Activated T-cell treated with anti-CD3 and anti-CD28 coated beads for 24 hours (primary cell): Measurements from ENCODE around the gene ANKRD17.

Source experiments
- DNase-seq: peaks from one replicate; pipeline ENCODE4 v3.0.0-alpha.2; 2020; ENCODE audit warnings: low read depth

The ANKRD17 gene

GRCh38 chr4:73051625-73052024 lies 207.0 kb downstream of the ANKRD17 start:
- no peak for DNase-seq

DNA sequence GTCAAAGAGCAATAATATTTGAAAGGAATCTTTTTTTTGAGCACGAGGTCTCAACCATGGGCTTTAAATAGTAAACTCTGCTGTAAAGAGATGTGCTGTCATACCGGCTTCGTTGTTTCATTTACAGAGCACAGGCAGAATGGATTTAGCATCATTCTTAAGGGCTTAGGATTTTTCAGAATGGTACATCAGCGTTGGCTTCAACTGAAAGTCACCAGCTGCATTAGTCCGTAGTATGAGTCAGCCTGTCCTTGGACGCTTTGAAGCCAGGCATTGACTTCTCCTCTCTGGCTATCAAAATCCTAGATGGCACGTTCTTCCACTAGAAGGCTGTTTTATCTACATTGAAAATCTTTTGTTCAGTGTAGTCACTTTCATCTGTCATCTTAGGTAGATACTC lies 212.7 kb downstream of the ANKRD17 start:
- no peak for DNase-seq

DNA sequence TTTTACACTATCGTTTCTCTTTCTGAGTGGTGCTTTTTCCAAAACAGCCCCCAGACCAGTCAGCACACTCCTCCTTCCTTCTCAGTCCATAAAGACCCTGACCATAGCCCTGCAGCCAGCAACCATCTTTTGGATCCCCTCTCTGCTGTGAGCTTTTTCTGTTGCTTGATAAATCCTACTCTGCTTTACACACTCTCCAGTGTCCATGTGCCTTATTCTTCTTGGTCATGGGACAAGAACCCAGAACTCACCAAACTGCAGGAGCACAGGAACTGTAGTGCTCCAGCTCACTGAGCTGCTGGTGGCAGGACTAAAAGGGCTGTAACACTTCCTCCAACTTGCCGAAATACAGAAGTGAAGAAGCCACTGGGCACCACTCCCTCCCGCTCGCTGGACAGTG lies 221.5 kb downstream of the ANKRD17 start:
- no peak for DNase-seq

DNA sequence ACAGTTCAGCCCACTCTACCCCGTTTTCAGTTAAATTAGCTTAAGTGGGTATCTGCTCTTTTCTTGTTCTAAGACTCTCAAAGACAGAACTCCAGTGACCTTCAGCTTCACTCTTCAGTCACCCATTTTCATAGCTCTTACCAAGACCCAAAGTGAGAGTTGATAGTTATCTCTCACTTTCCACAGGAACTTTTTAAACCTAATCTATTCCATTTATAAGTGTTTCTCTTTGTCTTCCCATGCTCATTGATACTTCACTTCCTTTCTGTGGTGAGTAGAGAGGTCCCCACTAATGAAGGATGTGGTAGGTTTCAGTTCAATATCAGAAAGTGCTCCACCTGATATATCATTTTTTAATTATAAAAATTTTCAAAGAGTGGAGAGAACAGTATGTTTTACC lies 222.5 kb downstream of the ANKRD17 start:
- no peak for DNase-seq

GRCh38 chr4:73034896-73035295 lies 223.7 kb downstream of the ANKRD17 start:
- DNase-seq, result no peak

DNA sequence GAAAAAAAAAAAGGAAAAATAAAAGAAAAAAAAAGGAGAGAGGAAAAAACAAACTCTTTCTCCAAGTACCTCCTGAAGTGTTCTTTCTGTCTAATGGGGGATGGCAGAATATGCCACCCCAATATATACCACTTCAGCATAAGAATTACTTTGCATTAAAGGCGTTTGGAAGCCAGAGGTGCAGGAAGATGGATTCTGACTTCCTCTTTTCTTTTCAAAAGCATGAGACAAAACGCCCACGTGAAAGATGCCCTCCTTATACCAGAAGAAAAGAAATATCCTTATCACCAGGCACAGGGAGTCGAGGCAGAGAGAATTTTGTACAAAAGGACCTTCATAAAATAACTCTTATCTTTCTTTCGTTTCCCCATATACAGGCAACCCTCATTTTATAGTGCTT lies 230.0 kb downstream of the ANKRD17 start:
- DNase-seq, result no peak
